MCF 10A (cell line): ENCODE measurements around the gene RAD18. TPM values are rescaled to one million over a fixed set of nuclear protein-coding genes. Genes with fewer than 3 reads are reported as not detected.

Source experiments
- BruUV-seq: library from RNA; stranded (reverse); fragments of 400-500 nt; replicated peaks from 2 replicates; lab custom pipeline; 2021; lab: Mats Ljungman, UMichigan
- CTCF ChIA-PET: fragments of 300-600 bp; sonication (Branson Sonifier 250); formaldehyde crosslinking; extraction: SDS; loops from one replicate; lab custom pipeline; 2021; ENCODE audit warnings: antibody characterized with exemption, inconsistent platforms; lab: Yijun Ruan, JAX
- POLR2A ChIA-PET: fragments of 300-600, 350-650 bp; sonication (Branson Sonifier 250); formaldehyde crosslinking; extraction: SDS; loops from one replicate; lab custom pipeline; 2020; ENCODE audit warnings: antibody characterized with exemption, inconsistent platforms; lab: Yijun Ruan, JAX
- DNase-seq: peaks from one replicate; pipeline ENCODE4 v3.0.0-alpha.2; 2018; ENCODE audit not compliant: unreplicated experiment
- H3K27ac Mint-ChIP-seq: one replicate; pipeline ENCODE4 v1.8.0; 2022; ENCODE audit warnings: mild to moderate bottlenecking, low read depth, mixed read lengths; ENCODE audit not compliant: unreplicated experiment
- H3K27me3 Mint-ChIP-seq: one replicate; pipeline ENCODE4 v1.8.0; 2022; ENCODE audit warnings: mixed read lengths; ENCODE audit not compliant: insufficient read depth, unreplicated experiment
- H3K36me3 Mint-ChIP-seq: one replicate; pipeline ENCODE4 v1.8.0; 2022; ENCODE audit warnings: mild to moderate bottlenecking, moderate library complexity, mixed read lengths; ENCODE audit not compliant: insufficient read depth, unreplicated experiment
- H3K4me1 Mint-ChIP-seq: one replicate; pipeline ENCODE4 v1.8.0; 2022; ENCODE audit warnings: mixed read lengths; ENCODE audit not compliant: insufficient read depth, unreplicated experiment
- H3K4me3 Mint-ChIP-seq: one replicate; pipeline ENCODE4 v1.8.0; 2022; ENCODE audit warnings: mild to moderate bottlenecking, moderate library complexity, mixed read lengths; ENCODE audit not compliant: unreplicated experiment
- H3K9me3 Mint-ChIP-seq: one replicate; pipeline ENCODE4 v1.8.0; 2022; ENCODE audit warnings: mixed read lengths; ENCODE audit not compliant: unreplicated experiment
- CTCF ChIP-seq: fragments of 200-600 bp; IDR thresholded peaks from one replicate; pipeline ENCODE4 v1.8.0; 2022; ENCODE audit warnings: antibody characterized with exemption, mild to moderate bottlenecking; ENCODE audit not compliant: unreplicated experiment
- intact Hi-C: fragments of 100-400 bp; cut with micrococcal nuclease; formaldehyde crosslinking; loops from 2 replicates; pipeline ENCODE4 v1.14.1; 2022
- total RNA-seq: library from RNA; stranded (reverse); gene quantifications from 2 replicates; pipeline ENCODE4 v1.2.3, GENCODE V29; 2022

RAD18 gene
- total RNA-seq, 1 experiment from 2014 or later: 29.1 TPM

GRCh38 chr3:8929860-8930259, 33.4 kb downstream of the RAD18 start:
- Mint-ChIP-seq H3K36me3 (no peaks in the 10 kb centered on the region), H3K27ac (no peak overlapping the region), H3K9me3 (no peaks in the 10 kb centered on the region), H3K4me1 (no peaks in the 10 kb centered on the region), H3K4me3 (no peak overlapping the region), H3K27me3 (no peaks in the 10 kb centered on the region)
- intact Hi-C loops: no loop called here
- ChIA-PET POLR2A (no interaction called here), CTCF (no interaction called here)
- DNase-seq: no peak
- BruUV-seq: no TSS peak
- TF ChIP-seq CTCF: no peak

- ChIA-PET CTCF (interaction anchor here (0.6 kb wide), 1 partner anchor 15 kb away, joined by 3 read pairs; no protein-coding TSS in a partner anchor), POLR2A (no interaction called here)
- H3K9me3 Mint-ChIP-seq: no peaks in the 10 kb centered on the region
- no peak for DNase-seq
- intact Hi-C loops: no loop called here
- no peak for TF ChIP-seq CTCF
- no peaks in the 10 kb centered on the region for H3K27me3 Mint-ChIP-seq
- peaks cover 23% of the 10 kb centered on the region for H3K36me3 Mint-ChIP-seq
- no peak overlapping the region for H3K4me3 Mint-ChIP-seq
- no peak overlapping the region for H3K27ac Mint-ChIP-seq
- BruUV-seq: no TSS peak
- no peaks in the 10 kb centered on the region for H3K4me1 Mint-ChIP-seq
These were observed 48.8 kb downstream of the RAD18 start for GRCh38 chr3:8914491-8914890.

GRCh38 chr3:8911781-8912180, 51.5 kb downstream of the RAD18 start:
- H3K36me3 Mint-ChIP-seq: peaks cover 23% of the 10 kb centered on the region
- H3K4me1 Mint-ChIP-seq: no peaks in the 10 kb centered on the region
- no peaks in the 10 kb centered on the region for H3K9me3 Mint-ChIP-seq
- H3K4me3 Mint-ChIP-seq: no peak overlapping the region
- POLR2A ChIA-PET: no interaction called here
- DNase-seq: no peak
- TF ChIP-seq CTCF: no peak
- CTCF ChIA-PET: interaction anchor here (0.6 to 0.7 kb wide), 2 partner anchors 248 to 250 kb away, joined by 3 to 4 read pairs; no protein-coding TSS in a partner anchor
- H3K27me3 Mint-ChIP-seq: no peaks in the 10 kb centered on the region
- intact Hi-C loops: no loop called here
- H3K27ac Mint-ChIP-seq: no peak overlapping the region
- no TSS peak for BruUV-seq

GRCh38 chr3:8909160-8909559, 54.1 kb downstream of the RAD18 start:
- intact Hi-C loops: no loop called here
- BruUV-seq: no TSS peak
- no peak for TF ChIP-seq CTCF
- DNase-seq: no peak
- Mint-ChIP-seq H3K27ac (no peak overlapping the region), H3K4me1 (no peaks in the 10 kb centered on the region), H3K4me3 (no peak overlapping the region), H3K9me3 (no peaks in the 10 kb centered on the region), H3K36me3 (peaks cover 21% of the 10 kb centered on the region), H3K27me3 (no peaks in the 10 kb centered on the region)
- ChIA-PET POLR2A (no interaction called here), CTCF (interaction anchor here (1.0 kb wide), 2 partner anchors 27 to 54 kb away, joined by 4 to 5 read pairs; partner anchors contain the start of gene RAD18)
